GM12864 (cell line): Measurements from ENCODE around the gene DMRTB1.

ENCODE experiments used
- DNase-seq: peaks from one replicate; pipeline ENCODE4 v3.0.0-alpha.2; 2011; ENCODE audit warnings: low read depth
- H3K4me3 ChIP-seq: 2 replicates; pipeline ENCODE4 v1.5.1; 2011; ENCODE audit warnings: mild to moderate bottlenecking, low read depth, low read length, control low read depth
- CTCF ChIP-seq: IDR thresholded peaks from 2 replicates; pipeline ENCODE4 v1.5.1; 2011; ENCODE audit warnings: low read depth, mild to moderate bottlenecking, moderate library complexity, low read length, control low read depth, inconsistent platforms; ENCODE audit errors: missing control alignments

The DMRTB1 gene

GRCh38 chr1:53413175-53414001, 45.8 kb upstream of the DMRTB1 start:
- no peak for TF ChIP-seq CTCF
- no peak for DNase-seq

GRCh38 chr1:53414632-53415031, 44.6 kb upstream of the DMRTB1 start:
- no peak overlapping the region for H3K4me3 ChIP-seq
- no peak for TF ChIP-seq CTCF
- no peak for DNase-seq

More at GRCh38 chr1:53413175-53414001, 45.8 kb upstream of the DMRTB1 start:
- H3K4me3 ChIP-seq: no peak overlapping the region

GRCh38 chr1:53415432-53415831, 43.8 kb upstream of the DMRTB1 start:
- no peak overlapping the region for H3K4me3 ChIP-seq
- no peak for TF ChIP-seq CTCF
- no peak for DNase-seq

- DNase-seq: no peak
- no peak for TF ChIP-seq CTCF
- H3K4me3 ChIP-seq: no peak overlapping the region
Observed at GRCh38 chr1:53416269-53416813, 42.9 kb upstream of the DMRTB1 start.

GRCh38 chr1:53417074-53417511, 42.1 kb upstream of the DMRTB1 start:
- no peak overlapping the region for H3K4me3 ChIP-seq
- no peak for DNase-seq
- TF ChIP-seq CTCF: no peak

GRCh38 chr1:53419034-53419433, 40.2 kb upstream of the DMRTB1 start:
- no peak for DNase-seq
- TF ChIP-seq CTCF: no peak

More at GRCh38 chr1:53419034-53419433, 40.2 kb upstream of the DMRTB1 start:
- no peak overlapping the region for H3K4me3 ChIP-seq
